PFSK-1 (cell line): Measurements from ENCODE around the gene SMOC2.

Source experiments
- FOXP2 ChIP-seq: optimal IDR thresholded peaks from 2 replicates; pipeline ENCODE3; 2011; ENCODE audit warnings: borderline replicate concordance, control low read depth, inconsistent platforms; ENCODE audit not compliant: insufficient read depth; ENCODE audit errors: extremely low read length, extremely low read depth
- POLR2AphosphoS5 ChIP-seq: IDR thresholded peaks from 2 replicates; pipeline ENCODE4 v1.6.1; 2012; ENCODE audit warnings: low read depth, mild to moderate bottlenecking, control low read depth, low read length, moderate library complexity
- REST ChIP-seq, 2 experiments: IDR thresholded peaks; 2 replicates each; pipeline versions ENCODE4 v1.6.1 to v1.8.0; 2011 to 2012; ENCODE audit warnings: low read depth in 2 of 2, low read length in 2 of 2, control low read depth in 1 of 2, inconsistent platforms in 1 of 2, mild to moderate bottlenecking in 1 of 2, moderate library complexity in 1 of 2; ENCODE audit not compliant: insufficient read depth in 1 of 2
- SIN3A ChIP-seq: IDR thresholded peaks from 2 replicates; pipeline ENCODE4 v1.6.1; 2012; ENCODE audit warnings: mild to moderate bottlenecking, low read length, moderate library complexity, borderline replicate concordance; ENCODE audit not compliant: insufficient read depth
- TAF1 ChIP-seq: IDR thresholded peaks from 2 replicates; pipeline ENCODE4 v1.6.1; 2012; ENCODE audit warnings: low read length, control low read depth, borderline replicate concordance; ENCODE audit not compliant: insufficient read depth

The SMOC2 gene

GRCh38 chr6:168515376-168515775 is 74.4 kb downstream of the SMOC2 start:
- TF ChIP-seq FOXP2 (no peak), SIN3A (no peak), TAF1 (no peak), POLR2AphosphoS5 (no peak), REST (IDR thresholded peaks at IDR 0.05; ENCODE audit: insufficient read depth in 1 of 2, low read depth in 2 of 2, low read length in 2 of 2) (no peak)

GRCh38 chr6:168516944-168517741 is 76.2 kb downstream of the SMOC2 start:
- TF ChIP-seq TAF1 = no peak
- no peak for TF ChIP-seq FOXP2
- TF ChIP-seq SIN3A = no peak
- no peak for TF ChIP-seq POLR2AphosphoS5
- no peak for TF ChIP-seq REST (IDR thresholded peaks at IDR 0.05; ENCODE audit: insufficient read depth in 1 of 2, low read depth in 2 of 2, low read length in 2 of 2)

- TF ChIP-seq FOXP2 (no peak), POLR2AphosphoS5 (no peak)
Observed at GRCh38 chr6:168517742-168518347, 76.9 kb downstream of the SMOC2 start.

GRCh38 chr6:168518348-168518745 is 77.4 kb downstream of the SMOC2 start:
- TF ChIP-seq SIN3A (no peak), REST (IDR thresholded peaks at IDR 0.05; ENCODE audit: insufficient read depth in 1 of 2, low read depth in 2 of 2, low read length in 2 of 2) (no peak), FOXP2 (no peak), TAF1 (no peak), POLR2AphosphoS5 (no peak)

GRCh38 chr6:168518867-168519266 is 77.9 kb downstream of the SMOC2 start:
- no peak for TF ChIP-seq TAF1
- no peak for TF ChIP-seq SIN3A
- no peak for TF ChIP-seq REST (IDR thresholded peaks at IDR 0.05; ENCODE audit: insufficient read depth in 1 of 2, low read depth in 2 of 2, low read length in 2 of 2)
- no peak for TF ChIP-seq FOXP2
- TF ChIP-seq POLR2AphosphoS5 = no peak
